Occipital lobe (tissue), 2 donors: Measurements from ENCODE around the gene UST. TPM values are rescaled to one million over a fixed set of nuclear protein-coding genes. Genes with fewer than 3 reads are reported as not detected.
"Not testable (repeated sequence)": the region's sequence is repeated elsewhere in the genome, so short reads cannot be mapped to it uniquely, and the experiment has no call there.

Source experiments
- DNase-seq: peaks from one replicate; lab custom pipeline; 2025; lab: John Stamatoyannopoulos, UW
- total RNA-seq: library from RNA; depleted of rRNA; stranded (reverse); fragments of >200 nt; gene quantifications from one replicate; pipeline ENCODE4 v1.2.3, GENCODE V29; 2014

The UST gene
- total RNA-seq, 1 donor from 2014 or later = 48.5 TPM

DNA sequence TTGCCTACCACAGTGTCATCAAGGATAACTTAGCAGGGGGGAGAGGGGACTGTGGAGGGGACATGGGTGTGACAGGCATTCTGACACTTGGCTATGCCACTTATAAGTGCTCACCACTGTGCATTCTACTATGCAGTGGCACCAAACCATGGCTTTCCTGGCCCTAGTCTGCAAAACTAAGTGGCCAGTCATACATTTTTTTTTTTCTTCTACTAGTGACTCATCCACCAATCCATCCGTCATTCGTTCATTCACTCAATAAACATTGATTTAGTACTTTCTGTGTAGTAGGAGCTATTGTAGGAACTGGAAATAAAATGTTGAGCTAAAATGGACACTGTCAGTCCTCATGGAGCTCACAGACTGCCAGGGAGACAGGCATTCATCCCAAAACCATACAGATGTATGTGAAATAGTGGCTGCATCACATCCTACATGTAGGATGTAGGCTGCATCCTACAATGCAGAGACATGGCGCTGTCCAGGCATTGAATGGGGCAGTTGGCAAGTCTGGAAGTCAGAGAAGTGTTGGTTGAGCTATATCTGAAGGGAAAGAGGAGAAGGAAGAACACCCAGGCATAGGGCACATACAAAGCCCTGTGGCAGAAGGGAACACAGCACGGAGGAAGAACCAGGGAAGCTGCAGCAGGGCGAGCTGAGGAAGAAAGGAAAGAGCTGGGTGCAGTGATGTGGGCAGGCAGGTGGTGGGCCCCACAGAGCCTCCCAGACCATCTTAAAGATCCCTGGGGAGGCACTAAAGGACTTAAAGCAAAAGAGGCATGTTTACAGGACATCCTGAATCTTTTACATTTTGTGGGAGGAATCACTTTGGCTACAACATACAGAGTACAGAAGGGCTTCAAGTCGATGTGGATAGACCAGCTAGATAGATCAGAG, 224.4 kb downstream of the UST start:
- no peak for DNase-seq

DNA sequence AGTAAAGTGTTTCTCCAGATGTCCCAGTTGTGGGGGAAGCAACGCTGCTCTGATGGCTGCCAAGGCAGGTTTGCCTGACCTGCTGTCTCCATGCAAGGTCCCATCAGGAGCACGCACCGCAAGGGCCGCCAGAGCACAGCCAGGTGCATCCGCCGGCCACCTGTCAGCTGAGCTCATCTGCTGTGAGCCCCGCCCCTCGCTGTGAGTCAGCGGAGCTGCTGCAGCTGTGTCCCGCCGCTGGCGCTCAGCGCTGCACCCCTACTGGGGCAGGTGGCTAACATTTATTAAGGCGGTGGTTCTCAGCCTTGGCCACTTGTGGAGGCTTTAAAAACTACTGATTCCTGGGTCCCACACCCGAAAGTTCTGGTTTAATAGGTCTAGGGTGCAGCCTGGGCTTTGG, 225.7 kb downstream of the UST start:
- no peak for DNase-seq

- no peak for DNase-seq
Measured at GRCh38 chr6:148973538-148974208, 226.8 kb downstream of the UST start.

GRCh38 chr6:148974351-148974750, 227.5 kb downstream of the UST start:
- no peak for DNase-seq

DNA sequence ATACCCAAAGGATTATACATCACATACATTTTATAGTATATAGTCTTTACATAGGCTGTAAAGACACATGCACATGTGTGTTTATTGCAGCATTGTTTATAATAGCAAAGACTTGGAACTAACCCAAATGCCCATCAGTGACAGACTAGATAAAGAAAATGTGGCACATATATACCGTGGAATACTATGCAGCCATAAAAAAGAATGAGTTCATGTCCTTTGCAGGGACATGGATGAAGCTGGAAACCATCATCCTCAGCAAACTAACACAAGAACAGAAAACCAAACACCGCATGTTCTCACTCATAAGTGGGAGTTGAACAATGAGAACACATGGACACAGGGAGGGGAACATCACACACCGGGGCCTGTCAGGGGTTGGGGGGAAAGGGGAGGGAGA, 231.5 kb downstream of the UST start:
- not testable (repeated sequence) for DNase-seq

DNA sequence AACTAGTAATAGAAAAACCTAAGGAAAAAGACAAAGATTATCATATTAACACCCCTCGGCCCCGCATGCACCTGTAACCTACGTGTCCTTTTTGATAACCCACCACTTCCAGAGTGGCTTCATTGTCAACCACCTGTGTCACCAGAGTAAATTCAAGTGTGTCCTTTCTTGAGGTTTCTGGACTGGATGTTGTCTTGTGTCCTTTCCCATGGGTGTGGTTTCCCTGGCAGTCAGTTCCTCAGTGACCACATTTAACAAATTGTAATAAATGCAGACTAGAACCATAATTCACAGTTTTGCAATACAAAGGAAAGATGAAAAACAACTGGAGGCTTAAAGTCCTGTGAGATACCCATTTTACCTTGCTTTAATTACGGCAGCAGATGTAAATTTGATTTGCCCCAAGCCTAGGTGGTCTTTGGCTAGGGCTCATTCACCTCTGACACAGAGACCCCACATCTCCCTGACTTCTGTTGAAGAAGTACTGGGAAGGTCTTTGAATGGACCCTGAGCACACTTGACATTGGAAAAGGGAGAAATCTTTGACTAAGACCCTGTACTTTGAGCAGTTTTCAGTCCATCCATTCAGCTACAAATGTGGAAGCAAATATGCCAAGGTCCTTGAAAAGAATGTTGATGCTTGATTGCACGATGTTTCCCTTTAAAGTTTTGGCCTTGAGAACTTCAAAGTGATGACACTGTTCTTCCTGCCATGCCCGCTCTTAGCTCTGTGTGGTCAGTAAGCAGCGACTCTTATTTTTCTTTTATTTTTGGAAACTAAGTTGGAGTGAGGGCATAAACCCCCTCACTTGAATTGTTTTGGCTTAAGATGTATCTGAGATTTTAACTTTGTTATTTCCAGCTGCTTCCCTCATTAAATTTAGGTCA, 232.4 kb downstream of the UST start:
- no peak for DNase-seq

GRCh38 chr6:148980234-148980633, 233.4 kb downstream of the UST start:
- DNase-seq = no peak

DNA sequence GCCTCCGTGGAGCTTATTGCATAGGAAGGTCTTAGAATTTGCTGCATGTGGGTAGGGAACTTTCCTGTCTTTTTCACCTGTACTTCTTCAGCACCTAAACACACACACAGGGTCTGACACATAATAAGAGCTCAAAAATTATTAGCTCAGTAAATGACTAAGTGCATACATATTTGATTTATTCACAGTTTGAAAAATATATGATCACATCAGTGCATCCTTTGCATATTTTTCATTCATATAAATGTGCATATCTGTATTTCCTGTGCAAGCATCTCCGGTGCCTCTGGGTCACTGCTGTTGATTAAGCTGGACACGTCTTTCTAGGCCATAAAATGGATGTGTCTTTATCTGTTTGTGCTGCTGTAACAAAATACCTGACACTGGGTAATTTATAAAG, 234.7 kb downstream of the UST start:
- no peak for DNase-seq

DNA sequence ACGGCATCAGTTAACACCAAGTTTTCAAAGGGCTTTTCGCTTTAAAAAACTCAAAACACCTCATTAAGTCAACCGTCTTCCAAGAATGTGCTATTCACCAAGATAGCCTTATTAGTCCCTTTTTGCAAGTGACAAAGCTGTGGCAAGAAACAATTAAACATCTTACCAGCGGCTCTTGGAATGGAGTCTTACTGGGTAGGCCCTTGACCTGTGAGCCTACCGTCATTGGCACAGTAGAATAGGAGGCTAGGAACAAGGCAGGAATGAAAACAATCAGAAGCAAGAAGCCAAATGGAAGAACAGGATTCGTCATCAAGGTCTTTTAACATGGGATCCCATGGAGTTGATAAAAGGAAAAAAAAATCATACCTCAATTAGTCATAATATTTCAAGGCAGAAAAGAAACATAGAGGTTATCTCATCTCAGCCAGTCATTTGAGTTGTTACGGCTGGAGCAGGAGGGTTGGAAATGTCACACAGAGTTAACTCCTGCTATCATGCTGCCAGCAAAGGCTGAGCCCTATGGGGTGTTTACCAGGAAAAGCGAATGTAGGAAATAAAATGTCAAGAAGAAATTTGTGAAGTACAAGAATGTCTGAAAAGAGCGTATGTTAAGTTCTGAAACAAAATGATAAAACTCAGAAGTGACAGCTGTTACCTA, 236.4 kb downstream of the UST start:
- DNase-seq = no peak

DNA sequence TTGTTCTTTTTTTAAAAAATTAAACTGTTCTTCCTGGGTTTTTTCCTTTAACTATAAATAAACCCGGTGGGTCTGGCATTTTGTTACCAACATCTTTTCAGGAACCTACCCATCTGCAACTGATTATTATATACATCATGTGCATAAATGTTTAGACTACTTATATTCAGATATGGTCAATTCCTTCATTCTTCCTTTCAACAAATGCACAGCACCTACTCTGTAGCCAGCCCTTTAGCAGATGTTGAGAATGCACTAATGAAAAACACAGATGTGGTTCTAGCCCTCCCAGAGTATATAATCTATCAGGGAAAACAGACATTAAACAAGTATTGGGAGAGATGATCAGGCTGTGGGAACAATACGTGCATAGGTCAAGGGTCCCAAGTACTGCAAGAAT, 237.1 kb downstream of the UST start:
- no peak for DNase-seq

GRCh38 chr6:148984531-148985056, 237.8 kb downstream of the UST start:
- no peak for DNase-seq

DNA sequence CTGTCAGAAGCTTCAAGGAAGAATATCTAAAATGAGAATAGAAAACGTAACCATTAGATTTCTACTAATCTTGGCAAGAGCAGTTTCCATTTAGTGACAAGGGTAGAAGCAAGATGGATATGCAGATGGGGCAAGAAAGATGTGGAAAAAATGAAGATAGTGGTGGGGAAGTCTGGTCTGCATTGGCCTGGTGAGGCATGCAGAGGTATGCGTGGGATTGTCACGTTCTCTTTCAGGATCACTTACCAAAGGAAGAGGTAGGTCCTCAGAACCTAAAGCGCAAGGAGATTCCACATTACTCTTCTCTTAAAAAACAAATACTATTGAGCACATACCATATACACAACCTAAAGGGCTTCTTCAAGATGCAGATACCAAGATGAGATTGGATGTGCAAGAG, 238.7 kb downstream of the UST start:
- DNase-seq = no peak

- DNase-seq = no peak
Measured at GRCh38 chr6:148986608-148987007, 239.8 kb downstream of the UST start.

DNA sequence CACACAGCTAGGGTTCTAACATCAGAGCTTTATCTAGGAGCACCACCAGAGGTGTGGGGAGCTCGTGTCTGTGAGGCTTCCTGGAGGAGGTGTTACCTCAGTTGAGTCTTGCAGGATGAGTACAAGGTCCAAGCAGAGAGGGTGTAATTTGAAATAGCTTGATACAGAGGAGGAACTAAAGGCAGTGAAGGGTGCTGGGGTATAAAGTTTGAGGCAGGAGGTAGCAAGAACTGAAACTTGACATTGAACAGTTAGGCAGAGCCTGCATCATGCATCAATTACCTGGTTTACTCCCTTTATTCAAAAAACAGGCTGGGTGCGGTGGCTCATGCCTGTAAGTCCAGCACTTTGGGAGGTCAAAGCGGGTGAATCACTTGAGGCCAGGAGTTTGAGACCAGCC, 241.2 kb downstream of the UST start:
- DNase-seq = no peak

DNA sequence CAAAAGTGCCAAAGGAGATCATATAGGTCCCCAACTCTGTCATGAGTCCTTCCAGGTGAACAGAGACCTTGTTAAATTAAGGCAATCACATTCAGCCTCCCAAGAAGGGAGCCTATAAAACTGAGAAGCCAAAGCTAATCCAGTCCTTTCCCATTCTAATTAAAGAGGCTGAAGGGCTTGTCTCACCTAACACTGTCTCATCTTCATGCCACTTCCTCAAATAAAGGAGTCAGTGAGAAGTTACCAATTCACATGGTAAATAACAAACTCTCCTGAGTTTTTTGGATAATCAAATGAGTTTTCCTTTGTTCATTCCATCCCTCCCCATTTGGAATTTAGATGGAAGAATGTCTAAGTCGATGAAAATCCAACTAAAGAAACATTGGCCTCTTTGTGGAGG, 242.8 kb downstream of the UST start:
- DNase-seq = no peak

DNA sequence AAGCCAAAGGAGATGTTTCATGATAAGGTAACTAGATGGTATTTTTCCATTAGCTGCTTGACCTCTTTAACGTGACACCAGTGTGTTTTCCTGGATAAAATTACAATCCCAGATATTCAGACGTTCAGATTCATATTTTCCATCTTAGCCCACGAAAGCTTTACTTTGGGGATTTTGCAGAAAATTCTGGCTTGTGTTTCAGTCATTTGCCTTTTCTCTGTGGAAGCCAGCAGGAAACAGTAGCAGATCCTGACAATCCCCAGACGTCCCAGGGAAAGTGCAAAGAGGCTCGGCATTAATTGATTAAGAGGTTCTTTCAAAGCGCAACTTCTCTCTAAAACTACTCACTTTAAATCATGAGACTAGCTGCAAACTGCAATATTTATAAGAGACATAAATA, 243.6 kb downstream of the UST start:
- DNase-seq = no peak

DNA sequence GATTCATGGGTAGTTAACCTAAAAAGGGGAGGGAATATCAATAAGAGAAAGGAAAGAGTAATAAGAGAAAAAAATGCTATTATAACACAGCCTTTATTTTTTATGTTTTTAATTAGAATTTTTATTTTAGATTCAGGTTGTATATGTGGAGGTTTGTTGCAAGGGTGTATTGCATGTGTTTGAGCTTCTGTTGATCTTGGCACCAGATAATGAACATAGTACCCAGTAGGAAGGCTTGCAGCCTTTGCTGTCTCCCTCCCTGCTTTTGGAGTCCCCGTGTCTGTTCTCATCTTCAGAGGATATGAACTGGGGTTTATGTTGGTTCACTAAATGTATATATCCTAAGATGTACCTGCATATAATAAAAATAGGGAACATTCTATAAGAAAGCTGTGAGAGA, 250.0 kb downstream of the UST start:
- DNase-seq = no peak

DNA sequence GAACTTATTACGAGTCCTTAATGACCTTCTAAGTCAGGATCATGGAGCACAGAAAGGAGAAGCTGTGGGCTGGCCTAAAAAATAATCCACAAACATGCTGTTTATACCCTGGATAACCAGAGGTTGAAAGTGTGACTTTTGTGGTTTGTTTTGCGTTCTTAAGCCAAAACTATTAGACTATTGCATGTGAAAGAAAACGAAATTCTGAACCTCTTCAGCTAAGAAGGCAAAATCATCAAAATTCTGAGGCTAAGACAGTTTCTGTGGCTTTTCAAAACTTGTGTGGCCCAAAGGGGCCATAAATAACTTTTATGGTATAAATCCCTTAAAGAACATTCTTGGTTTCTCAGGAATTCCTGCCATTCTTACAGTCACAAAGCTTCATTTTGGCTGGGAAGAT, 251.0 kb downstream of the UST start:
- DNase-seq = no peak

DNA sequence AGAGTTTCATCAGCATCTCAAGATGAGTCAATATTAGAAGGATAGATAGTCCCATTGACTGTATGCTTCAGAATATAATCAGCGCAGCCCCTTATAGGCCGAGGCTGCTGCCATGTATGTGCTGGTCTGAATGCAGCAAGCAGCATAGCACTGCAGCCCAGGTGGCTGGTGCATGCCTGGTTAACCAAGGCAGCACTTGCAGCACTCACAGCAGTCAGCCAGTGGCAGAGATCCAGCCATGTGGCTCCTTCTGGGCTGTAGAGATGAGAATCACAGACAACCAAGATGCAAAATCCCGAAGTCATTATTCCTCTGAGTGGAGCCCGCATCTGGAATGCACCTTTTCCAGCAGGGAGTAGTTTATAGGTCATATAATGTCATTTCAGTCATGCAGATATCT, 251.9 kb downstream of the UST start:
- no peak for DNase-seq

GRCh38 chr6:148999501-148999900, 252.7 kb downstream of the UST start:
- DNase-seq = no peak

- no peak for DNase-seq
Measured at GRCh38 chr6:148999929-149000468, 253.2 kb downstream of the UST start.
